ENCODE results near the gene FLT3LG. TPM values are rescaled to one million over a fixed set of nuclear protein-coding genes. Genes with fewer than 3 reads are reported as not detected.

FLT3LG gene
- total RNA-seq, 2 experiments from 2014 or later: 57.7 to 61.2 TPM

DNA sequence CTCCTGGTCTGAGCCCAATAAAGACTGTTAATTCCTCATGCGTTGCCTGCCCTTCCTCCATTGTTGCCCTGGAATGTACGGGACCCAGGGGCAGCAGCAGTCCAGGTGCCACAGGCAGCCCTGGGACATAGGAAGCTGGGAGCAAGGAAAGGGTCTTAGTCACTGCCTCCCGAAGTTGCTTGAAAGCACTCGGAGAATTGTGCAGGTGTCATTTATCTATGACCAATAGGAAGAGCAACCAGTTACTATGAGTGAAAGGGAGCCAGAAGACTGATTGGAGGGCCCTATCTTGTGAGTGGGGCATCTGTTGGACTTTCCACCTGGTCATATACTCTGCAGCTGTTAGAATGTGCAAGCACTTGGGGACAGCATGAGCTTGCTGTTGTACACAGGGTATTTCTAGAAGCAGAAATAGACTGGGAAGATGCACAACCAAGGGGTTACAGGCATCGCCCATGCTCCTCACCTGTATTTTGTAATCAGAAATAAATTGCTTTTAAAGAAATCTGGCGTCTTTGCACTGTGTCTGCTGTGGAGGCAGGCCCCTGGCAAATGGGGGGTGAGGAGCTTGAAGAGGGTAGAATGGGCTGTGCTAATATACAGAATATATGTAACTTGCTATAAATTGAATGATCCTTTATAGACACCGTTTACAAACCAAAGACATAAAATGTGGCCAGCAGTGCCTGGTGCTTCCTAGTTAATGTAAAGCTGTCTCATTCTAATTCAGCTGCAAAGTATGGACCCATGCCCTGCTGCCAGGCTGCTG lies 18.0 kb downstream of the FLT3LG start:
- Mint-ChIP-seq H3K4me1 (ENCODE audit: low read depth) (peaks cover 30% of the 10 kb centered on the region), H3K27ac (peak overlapping the region; percentile 80), H3K27me3 (no peaks in the 10 kb centered on the region), H3K9me3 (no peaks in the 10 kb centered on the region), H3K4me3 (peak overlapping the region; percentile 28), H3K36me3 (ENCODE audit: low read depth) (peaks cover 71% of the 10 kb centered on the region)
- no peak for DNase-seq
- TF ChIP-seq, protein P1, sequence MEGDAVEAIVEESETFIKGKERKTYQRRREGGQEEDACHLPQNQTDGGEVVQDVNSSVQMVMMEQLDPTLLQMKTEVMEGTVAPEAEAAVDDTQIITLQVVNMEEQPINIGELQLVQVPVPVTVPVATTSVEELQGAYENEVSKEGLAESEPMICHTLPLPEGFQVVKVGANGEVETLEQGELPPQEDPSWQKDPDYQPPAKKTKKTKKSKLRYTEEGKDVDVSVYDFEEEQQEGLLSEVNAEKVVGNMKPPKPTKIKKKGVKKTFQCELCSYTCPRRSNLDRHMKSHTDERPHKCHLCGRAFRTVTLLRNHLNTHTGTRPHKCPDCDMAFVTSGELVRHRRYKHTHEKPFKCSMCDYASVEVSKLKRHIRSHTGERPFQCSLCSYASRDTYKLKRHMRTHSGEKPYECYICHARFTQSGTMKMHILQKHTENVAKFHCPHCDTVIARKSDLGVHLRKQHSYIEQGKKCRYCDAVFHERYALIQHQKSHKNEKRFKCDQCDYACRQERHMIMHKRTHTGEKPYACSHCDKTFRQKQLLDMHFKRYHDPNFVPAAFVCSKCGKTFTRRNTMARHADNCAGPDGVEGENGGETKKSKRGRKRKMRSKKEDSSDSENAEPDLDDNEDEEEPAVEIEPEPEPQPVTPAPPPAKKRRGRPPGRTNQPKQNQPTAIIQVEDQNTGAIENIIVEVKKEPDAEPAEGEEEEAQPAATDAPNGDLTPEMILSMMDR (IDR thresholded peaks at IDR 0.05): no peak
- intact Hi-C loops (cut with micrococcal nuclease): no loop called here
- ATAC-seq: no peak
- POLR2A ChIA-PET: interaction anchor here (0.6 to 5.8 kb wide), 18 partner anchors 8 to 186 kb away, joined by 3 to 33 read pairs (median 4); partner anchors contain the start of genes FLT3LG and PRRG2
- CTCF ChIA-PET: no interaction called here

DNA sequence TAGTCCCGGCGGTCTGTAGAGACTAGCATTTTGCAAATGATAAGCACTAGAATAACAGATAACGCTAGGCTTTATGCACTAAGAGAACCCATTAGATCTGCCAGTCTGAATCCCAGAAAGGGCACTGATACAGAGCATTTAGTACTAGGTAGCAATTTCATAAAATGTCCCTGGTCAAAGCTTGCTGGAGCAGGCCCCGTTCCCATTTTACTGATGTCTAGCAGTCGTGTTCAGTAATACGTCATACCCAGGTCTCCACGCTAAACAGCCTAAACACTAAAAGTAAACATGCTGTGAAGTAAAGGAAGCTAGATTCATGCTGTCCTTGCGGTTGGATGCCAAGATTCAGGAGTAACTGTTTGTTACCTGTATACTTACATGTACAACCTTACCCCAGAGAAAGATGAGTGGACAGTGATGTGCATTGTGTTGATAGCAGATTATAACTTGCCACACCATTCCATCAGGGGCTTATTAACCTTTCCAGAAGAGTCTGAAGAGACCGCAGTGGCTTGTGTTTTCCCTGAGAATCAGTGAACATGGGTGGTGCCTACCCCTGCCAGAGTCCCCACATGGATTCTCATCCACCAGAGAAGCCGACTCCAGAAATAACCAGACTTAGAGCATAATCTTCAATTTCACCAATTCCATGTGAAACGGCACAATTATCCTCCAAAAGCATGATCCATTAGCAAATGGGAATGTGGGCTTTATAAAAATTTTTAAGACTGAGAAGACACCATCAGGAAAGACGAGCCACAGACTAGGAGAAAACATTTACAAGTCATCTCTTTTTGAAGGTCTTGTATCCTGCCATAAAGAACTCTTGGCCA lies 18.8 kb downstream of the FLT3LG start:
- H3K27ac Mint-ChIP-seq: peak overlapping the region; percentile 80
- no peak for DNase-seq
- intact Hi-C loops (cut with micrococcal nuclease): no loop called here
- POLR2A ChIA-PET: interaction anchor here (0.6 to 5.8 kb wide), 19 partner anchors 9 to 185 kb away, joined by 3 to 21 read pairs (median 3); partner anchors contain the start of genes FLT3LG and PRRG2
- peak overlapping the region; percentile 28 for H3K4me3 Mint-ChIP-seq
- TF ChIP-seq, protein P1 (IDR thresholded peaks at IDR 0.05): no peak
- H3K27me3 Mint-ChIP-seq: no peaks in the 10 kb centered on the region
- CTCF ChIA-PET: no interaction called here
- H3K36me3 Mint-ChIP-seq (ENCODE audit: low read depth): peaks cover 72% of the 10 kb centered on the region
- no peaks in the 10 kb centered on the region for H3K9me3 Mint-ChIP-seq
- no peak for ATAC-seq
- peaks cover 26% of the 10 kb centered on the region for H3K4me1 Mint-ChIP-seq (ENCODE audit: low read depth)

DNA sequence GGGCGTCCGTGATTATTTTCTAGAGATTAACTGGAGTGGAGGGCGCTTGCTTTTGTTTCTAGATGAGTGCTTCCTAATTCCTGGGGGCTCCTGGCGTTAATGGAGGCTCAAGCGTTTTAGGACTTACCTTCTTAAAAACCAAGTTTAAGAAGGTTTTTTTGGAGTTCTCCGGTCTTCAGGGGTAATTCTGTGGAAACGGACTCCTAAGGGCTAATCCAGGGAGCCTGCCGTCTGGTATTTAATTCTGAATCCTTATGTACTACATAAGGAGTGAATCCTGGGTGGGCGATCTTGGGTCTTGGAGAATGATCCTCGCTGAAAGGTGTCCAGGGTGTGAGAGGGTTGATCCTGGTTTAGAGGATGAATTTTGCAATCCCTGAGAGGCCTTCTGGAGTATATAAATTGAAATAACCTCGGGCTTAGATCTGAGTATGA lies 22.6 kb downstream of the FLT3LG start:
- Mint-ChIP-seq H3K4me3 (peak overlapping the region; percentile 94), H3K27me3 (no peaks in the 10 kb centered on the region), H3K36me3 (ENCODE audit: low read depth) (peaks cover 62% of the 10 kb centered on the region), H3K4me1 (ENCODE audit: low read depth) (peaks cover 37% of the 10 kb centered on the region), H3K27ac (peak overlapping the region; percentile 97), H3K9me3 (no peaks in the 10 kb centered on the region)
- POLR2A ChIA-PET: interaction anchor here (0.9 to 5.8 kb wide), 8 partner anchors 18 to 94 kb away, joined by 3 to 21 read pairs (median 5); partner anchors contain the start of genes NOSIP, PIH1D1, PRR12 and PRRG2
- intact Hi-C loops (cut with micrococcal nuclease): no loop called here
- TF ChIP-seq, protein P1 (IDR thresholded peaks at IDR 0.05): no peak
- ATAC-seq (no peak), DNase-seq (no peak)
- CTCF ChIA-PET: interaction anchor here (0.9 to 1.5 kb wide), 2 partner anchors 9 to 50 kb away, joined by 3 read pairs; partner anchors contain the start of gene RPL13A

DNA sequence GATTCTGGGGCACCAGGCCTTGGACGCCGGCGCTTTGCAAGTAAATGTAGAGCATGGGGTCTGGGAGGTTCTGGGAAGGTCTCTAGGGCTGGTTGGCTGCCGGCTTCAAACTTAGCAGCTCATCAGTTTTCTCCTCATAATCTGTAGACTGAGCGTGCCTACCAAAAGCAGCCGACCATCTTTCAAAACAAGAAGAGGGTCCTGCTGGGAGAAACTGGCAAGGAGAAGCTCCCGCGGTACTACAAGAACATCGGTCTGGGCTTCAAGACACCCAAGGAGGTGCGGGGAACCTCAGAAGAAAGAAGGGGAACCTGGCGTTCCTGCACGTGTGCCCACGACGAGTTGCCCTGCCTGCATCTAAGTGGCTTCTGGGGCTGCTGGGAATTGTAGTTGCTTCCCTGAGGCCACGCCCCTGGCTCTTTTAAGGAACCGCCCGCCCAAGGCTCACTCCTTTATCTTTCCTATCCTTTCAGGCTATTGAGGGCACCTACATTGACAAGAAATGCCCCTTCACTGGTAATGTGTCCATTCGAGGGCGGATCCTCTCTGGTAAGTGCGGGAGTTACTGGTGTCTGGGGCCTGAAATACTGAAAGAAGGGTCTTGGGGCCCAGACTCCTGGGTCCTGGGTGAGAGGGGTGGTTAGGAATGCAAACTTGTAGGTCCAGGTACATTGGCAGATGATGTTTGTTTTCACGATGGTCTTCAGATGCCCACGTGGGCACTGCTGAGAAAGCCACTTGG lies 23.2 kb downstream of the FLT3LG start:
- ChIA-PET CTCF (interaction anchor here (0.8 to 1.5 kb wide), 3 partner anchors 9 to 50 kb away, joined by 3 to 4 read pairs (median 3); partner anchors contain the start of gene RPL13A), POLR2A (interaction anchor here (0.7 to 5.8 kb wide), 5 partner anchors 49 to 93 kb away, joined by 3 to 21 read pairs (median 10); partner anchors contain the start of genes NOSIP, PRR12 and PRRG2)
- Mint-ChIP-seq H3K27ac (peak overlapping the region; percentile 97), H3K4me3 (peak overlapping the region; percentile 94), H3K4me1 (ENCODE audit: low read depth) (peaks cover 39% of the 10 kb centered on the region), H3K9me3 (no peaks in the 10 kb centered on the region), H3K27me3 (no peaks in the 10 kb centered on the region), H3K36me3 (ENCODE audit: low read depth) (peaks cover 56% of the 10 kb centered on the region)
- peak; percentile 87 for DNase-seq
- intact Hi-C loops (cut with micrococcal nuclease): no loop called here
- ATAC-seq: no peak
- TF ChIP-seq, protein P1 (IDR thresholded peaks at IDR 0.05): no peak

Measured in activated CD8-positive, alpha-beta T cell treated with anti-CD3 and anti-CD28 coated beads for 36 hours (primary cell).